Measurements from ENCODE around the gene AP4E1.

DNA sequence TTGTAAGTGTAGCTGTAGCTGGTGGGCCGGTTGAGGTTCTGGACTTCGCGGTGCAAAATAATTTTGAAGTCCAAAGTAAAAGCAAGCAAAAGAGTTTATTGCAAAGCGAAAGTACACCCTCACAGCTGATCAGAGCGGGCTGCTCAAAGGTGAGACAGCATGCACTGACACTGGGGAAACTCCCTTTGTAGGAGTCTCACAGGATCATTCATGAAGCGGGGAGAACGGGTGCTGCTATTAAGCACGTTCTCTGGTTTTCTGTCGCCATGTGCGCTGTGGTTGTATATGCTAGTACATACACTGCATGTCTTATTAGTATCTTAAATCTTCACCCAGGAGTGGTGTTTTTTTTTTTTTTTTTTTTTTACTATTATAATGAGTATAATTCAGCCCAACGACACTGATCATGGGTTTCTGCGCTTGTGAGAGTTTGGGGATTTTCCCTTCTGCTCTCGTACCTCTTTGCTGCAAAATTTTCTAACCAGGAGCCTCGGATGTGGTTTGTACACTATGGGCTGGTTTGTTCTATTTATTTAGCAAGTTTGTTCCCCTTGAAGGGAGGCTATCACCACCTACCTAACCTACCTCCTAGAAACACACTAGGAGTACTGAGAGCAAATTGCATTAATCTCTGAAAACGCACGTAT, 1.4 kb upstream of the AP4E1 start:
- TF ChIP-seq CTCF (IDR thresholded peaks at IDR 0.05; ENCODE audit: insufficient read depth, low read length) (no peak), POLR2AphosphoS5 (IDR thresholded peaks at IDR 0.05; ENCODE audit: low read depth) (no peak), GABPA (IDR thresholded peaks at IDR 0.05; ENCODE audit: low read depth) (no peak), SPI1 (IDR thresholded peaks at IDR 0.05; ENCODE audit: borderline replicate concordance, low read depth) (no peak)
- TF ChIP-seq, protein P1, sequence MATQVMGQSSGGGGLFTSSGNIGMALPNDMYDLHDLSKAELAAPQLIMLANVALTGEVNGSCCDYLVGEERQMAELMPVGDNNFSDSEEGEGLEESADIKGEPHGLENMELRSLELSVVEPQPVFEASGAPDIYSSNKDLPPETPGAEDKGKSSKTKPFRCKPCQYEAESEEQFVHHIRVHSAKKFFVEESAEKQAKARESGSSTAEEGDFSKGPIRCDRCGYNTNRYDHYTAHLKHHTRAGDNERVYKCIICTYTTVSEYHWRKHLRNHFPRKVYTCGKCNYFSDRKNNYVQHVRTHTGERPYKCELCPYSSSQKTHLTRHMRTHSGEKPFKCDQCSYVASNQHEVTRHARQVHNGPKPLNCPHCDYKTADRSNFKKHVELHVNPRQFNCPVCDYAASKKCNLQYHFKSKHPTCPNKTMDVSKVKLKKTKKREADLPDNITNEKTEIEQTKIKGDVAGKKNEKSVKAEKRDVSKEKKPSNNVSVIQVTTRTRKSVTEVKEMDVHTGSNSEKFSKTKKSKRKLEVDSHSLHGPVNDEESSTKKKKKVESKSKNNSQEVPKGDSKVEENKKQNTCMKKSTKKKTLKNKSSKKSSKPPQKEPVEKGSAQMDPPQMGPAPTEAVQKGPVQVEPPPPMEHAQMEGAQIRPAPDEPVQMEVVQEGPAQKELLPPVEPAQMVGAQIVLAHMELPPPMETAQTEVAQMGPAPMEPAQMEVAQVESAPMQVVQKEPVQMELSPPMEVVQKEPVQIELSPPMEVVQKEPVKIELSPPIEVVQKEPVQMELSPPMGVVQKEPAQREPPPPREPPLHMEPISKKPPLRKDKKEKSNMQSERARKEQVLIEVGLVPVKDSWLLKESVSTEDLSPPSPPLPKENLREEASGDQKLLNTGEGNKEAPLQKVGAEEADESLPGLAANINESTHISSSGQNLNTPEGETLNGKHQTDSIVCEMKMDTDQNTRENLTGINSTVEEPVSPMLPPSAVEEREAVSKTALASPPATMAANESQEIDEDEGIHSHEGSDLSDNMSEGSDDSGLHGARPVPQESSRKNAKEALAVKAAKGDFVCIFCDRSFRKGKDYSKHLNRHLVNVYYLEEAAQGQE (IDR thresholded peaks at IDR 0.05; ENCODE audit: insufficient replicate concordance, low read depth) = no peak
